Upper lobe of left lung (tissue), 4 donors: ENCODE measurements around the gene PSD2.

Source experiments
- CTCF ChIP-seq, 6 experiments: fragments of 450-650 bp in 4 of 6; fragments of 200-600 bp in 2 of 6; sonication (generic) in 2 of 6; IDR thresholded peaks; one replicate each; pipeline ENCODE4 v1.5.1; 2016 to 2019; ENCODE audit warnings: antibody characterized with exemption in 6 of 6
- POLR2AphosphoS5 ChIP-seq, 2 donors: sonication (generic); formaldehyde crosslinking; IDR thresholded peaks; one replicate each; pipeline ENCODE4 v1.5.1; 2017; ENCODE audit warnings: antibody characterized with exemption in 2 of 2

DNA sequence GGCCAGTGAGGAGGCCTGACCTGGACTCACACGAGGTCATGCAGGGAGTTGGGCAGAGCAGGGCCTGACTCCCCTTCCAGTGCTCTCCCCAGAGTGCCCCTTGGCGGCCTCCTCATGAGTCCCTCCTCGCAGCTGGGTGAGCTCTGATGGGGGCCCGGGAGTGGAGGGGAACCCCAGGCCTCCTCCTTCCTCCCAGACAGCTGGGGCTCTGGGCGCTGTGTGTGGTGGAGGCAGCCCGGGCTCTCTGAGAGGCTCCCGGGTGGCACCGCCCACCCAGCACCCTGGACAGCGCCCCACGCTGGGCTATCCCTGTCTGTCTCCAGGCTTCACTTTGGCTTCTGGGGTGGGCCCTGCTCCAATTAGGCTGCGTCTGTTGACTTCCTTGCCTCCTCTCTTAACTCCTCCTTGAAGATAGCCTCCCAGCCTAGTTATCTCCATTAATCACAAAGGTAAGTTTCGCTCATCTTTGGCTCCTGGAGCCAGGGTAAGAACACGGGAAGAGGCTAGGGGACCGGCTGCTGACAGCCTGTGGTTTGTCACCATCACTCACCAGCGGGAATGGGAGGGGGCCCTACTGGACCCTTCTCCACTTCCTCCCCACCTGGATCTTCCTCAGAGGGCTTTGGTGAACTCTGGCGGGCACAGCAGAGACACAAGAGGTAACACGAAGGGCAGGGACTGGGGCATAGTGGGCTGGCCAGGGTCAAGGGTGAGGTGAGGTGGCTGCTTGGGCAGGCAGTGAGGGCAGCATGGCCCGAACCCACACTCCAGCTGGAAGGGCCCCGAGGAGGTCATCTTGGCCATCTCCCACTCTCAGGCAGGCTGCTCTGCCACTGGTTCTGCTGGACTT lies 13.1 kb downstream of the PSD2 start:
- no peak for TF ChIP-seq CTCF (IDR thresholded peaks at IDR 0.05)
- no peak for TF ChIP-seq POLR2AphosphoS5 (IDR thresholded peaks at IDR 0.05)
